Progenitor cell of endocrine pancreas (in vitro differentiated cells): ENCODE measurements around the gene LGALS12. TPM values are rescaled to one million over a fixed set of nuclear protein-coding genes. Genes with fewer than 3 reads are reported as not detected.
A peak's percentile ranks its signal among the peaks of the same experiment; 100 is the strongest.
"Not testable (repeated sequence)": the region's sequence is repeated elsewhere in the genome, so short reads cannot be mapped to it uniquely, and the experiment has no call there.

Experiments used
- DNase-seq: peaks from one replicate; pipeline ENCODE4 v3.0.0; 2021; ENCODE audit warnings: low spot score; ENCODE audit not compliant: unreplicated experiment
- H3K27ac Mint-ChIP-seq: 2 replicates; pipeline ENCODE4 v1.8.0; 2021; ENCODE audit warnings: mild to moderate bottlenecking, moderate library complexity, mixed read lengths
- H3K27me3 Mint-ChIP-seq: 2 replicates; pipeline ENCODE4 v1.8.0; 2021; ENCODE audit warnings: mixed read lengths
- H3K36me3 Mint-ChIP-seq: 2 replicates; pipeline ENCODE4 v1.8.0; 2022; ENCODE audit warnings: mixed read lengths; ENCODE audit not compliant: insufficient read depth
- H3K4me1 Mint-ChIP-seq: 2 replicates; pipeline ENCODE4 v1.8.0; 2021; ENCODE audit warnings: low read depth, mixed read lengths
- H3K4me3 Mint-ChIP-seq: 2 replicates; pipeline ENCODE4 v1.8.0; 2021; ENCODE audit warnings: low read depth, mild to moderate bottlenecking, moderate library complexity, mixed read lengths
- H3K9me3 Mint-ChIP-seq: 2 replicates; pipeline ENCODE4 v1.8.0; 2021; ENCODE audit warnings: low read depth, mixed read lengths
- CTCF ChIP-seq: fragments of 200-600 bp; sonication (generic); IDR thresholded peaks from one replicate; pipeline ENCODE4 v1.5.0; 2021; ENCODE audit warnings: antibody characterized with exemption, mild to moderate bottlenecking; ENCODE audit not compliant: unreplicated experiment
- total RNA-seq: library from RNA; stranded (reverse); gene quantifications from 2 replicates; pipeline ENCODE4 v1.2.1, GENCODE V29; 2021

LGALS12 gene
- total RNA-seq, 1 donor from 2014 or later = 2.3 TPM

- Mint-ChIP-seq H3K4me3 (no peak within 1 kb of the TSS), H3K27me3 (no peaks in the 10 kb centered on the region), H3K27ac (peak within 1 kb of the TSS; percentile 49), H3K4me1 (peaks cover 21% of the 10 kb centered on the region), H3K9me3 (no peaks in the 10 kb centered on the region), H3K36me3 (no peaks in the 10 kb centered on the region)
- no peak for TF ChIP-seq CTCF
- DNase-seq = no peak
Measured at GRCh38 chr11:63536669-63537292, 30.9 kb downstream of the LGALS12 start, which contains the start of gene PLAAT4. Gene PLAAT4 (plus strand): TSS chr11:63536808. CDS start chr11:63536869, 61 bp downstream.

GRCh38 chr11:63537293-63538101, 31.6 kb downstream of the LGALS12 start:
- TF ChIP-seq CTCF = no peak
- Mint-ChIP-seq H3K4me1 (peaks cover 16% of the 10 kb centered on the region), H3K36me3 (no peaks in the 10 kb centered on the region), H3K27me3 (no peaks in the 10 kb centered on the region), H3K27ac (peak overlapping the region; percentile 49), H3K4me3 (no peak overlapping the region), H3K9me3 (no peaks in the 10 kb centered on the region)
- DNase-seq = no peak

- H3K27me3 Mint-ChIP-seq, H3K4me1 Mint-ChIP-seq, H3K9me3 Mint-ChIP-seq, H3K4me3 Mint-ChIP-seq, H3K36me3 Mint-ChIP-seq, H3K27ac Mint-ChIP-seq, DNase-seq: not testable (repeated sequence)
Measured at GRCh38 chr11:63542506-63542905, 36.6 kb downstream of the LGALS12 start.

GRCh38 chr11:63543711-63544110, 37.8 kb downstream of the LGALS12 start:
- no peaks in the 10 kb centered on the region for H3K9me3 Mint-ChIP-seq
- TF ChIP-seq CTCF = no peak
- H3K4me1 Mint-ChIP-seq = peaks cover 1% of the 10 kb centered on the region
- no peak overlapping the region for H3K4me3 Mint-ChIP-seq
- no peaks in the 10 kb centered on the region for H3K27me3 Mint-ChIP-seq
- DNase-seq = no peak
- H3K27ac Mint-ChIP-seq = no peak overlapping the region
- no peaks in the 10 kb centered on the region for H3K36me3 Mint-ChIP-seq

GRCh38 chr11:63547061-63547460, 41.2 kb downstream of the LGALS12 start:
- no peaks in the 10 kb centered on the region for H3K36me3 Mint-ChIP-seq
- H3K9me3 Mint-ChIP-seq = no peaks in the 10 kb centered on the region

More at GRCh38 chr11:63547061-63547460, 41.2 kb downstream of the LGALS12 start:
- H3K4me3 Mint-ChIP-seq = no peak overlapping the region
- no peaks in the 10 kb centered on the region for H3K27me3 Mint-ChIP-seq
- DNase-seq = no peak
- H3K4me1 Mint-ChIP-seq = peaks cover 1% of the 10 kb centered on the region
- peak overlapping the region; percentile 74 for H3K27ac Mint-ChIP-seq
- TF ChIP-seq CTCF = no peak
